WTC11 (cell line): ENCODE data around the gene EFCAB13. TPM values are rescaled to one million over a fixed set of nuclear protein-coding genes. Genes with fewer than 3 reads are reported as not detected.

Experiments used
- ATAC-seq: fragments of 200-7000 bp; cut with Tn5 transposase; 2 replicates; pipeline ENCODE4 v1.10.0; 2021; ENCODE audit warnings: mild to moderate bottlenecking, moderate library complexity
- CTCF ChIA-PET: fragments of 300-600 bp; sonication (Branson Sonifier 250); formaldehyde crosslinking; loops from one replicate; lab custom pipeline; 2021; ENCODE audit warnings: antibody characterized with exemption; lab: Charles Lee
- POLR2A ChIA-PET: fragments of 350-600 bp; sonication (Branson Sonifier 250); formaldehyde crosslinking; loops from one replicate; lab custom pipeline; 2021; ENCODE audit warnings: antibody characterized with exemption; lab: Charles Lee
- DNase-seq: peaks from one replicate; pipeline ENCODE4 v3.0.0; 2021; ENCODE audit warnings: low spot score
- H3K27ac Mint-ChIP-seq: 2 replicates; pipeline ENCODE4 v1.8.0; 2021; ENCODE audit warnings: mixed read lengths
- H3K27me3 Mint-ChIP-seq: 2 replicates; pipeline ENCODE4 v1.8.0; 2021; ENCODE audit warnings: low read depth, mild to moderate bottlenecking, moderate library complexity, mixed read lengths
- H3K36me3 Mint-ChIP-seq: 2 replicates; pipeline ENCODE4 v1.8.0; 2021; ENCODE audit warnings: mixed read lengths
- H3K4me1 Mint-ChIP-seq: 2 replicates; pipeline ENCODE4 v1.8.0; 2022; ENCODE audit warnings: mixed read lengths
- H3K4me3 Mint-ChIP-seq: 2 replicates; pipeline ENCODE4 v1.8.0; 2021; ENCODE audit warnings: mild to moderate bottlenecking, moderate library complexity, mixed read lengths
- H3K9me3 Mint-ChIP-seq: 2 replicates; pipeline ENCODE4 v1.8.0; 2021; ENCODE audit warnings: mixed read lengths
- AFF4 ChIP-seq: sonication (generic); formaldehyde crosslinking; IDR thresholded peaks from 2 replicates; pipeline ENCODE4 v1.8.1; 2023; ENCODE audit warnings: mild to moderate bottlenecking, missing genetic modification reagents, borderline replicate concordance
- ATF6 ChIP-seq: sonication (generic); formaldehyde crosslinking; IDR thresholded peaks from 2 replicates; pipeline ENCODE4 v1.8.1; 2023; ENCODE audit warnings: mild to moderate bottlenecking, missing genetic modification reagents
- CREM ChIP-seq: sonication (generic); formaldehyde crosslinking; IDR thresholded peaks from 2 replicates; pipeline ENCODE4 v1.8.1; 2022; ENCODE audit warnings: mild to moderate bottlenecking, missing genetic modification reagents, moderate library complexity
- FOXK1 ChIP-seq: sonication (generic); formaldehyde crosslinking; IDR thresholded peaks from 2 replicates; pipeline ENCODE4 v1.8.0; 2022; ENCODE audit warnings: mild to moderate bottlenecking, moderate library complexity, missing genetic modification reagents
- JUN ChIP-seq: sonication (generic); formaldehyde crosslinking; IDR thresholded peaks from 2 replicates; pipeline ENCODE4 v1.8.0; 2023; ENCODE audit warnings: mild to moderate bottlenecking, missing genetic modification reagents
- RORB ChIP-seq: fragments of 250-450 bp; sonication (Bioruptor Pico); IDR thresholded peaks from 2 replicates; pipeline ENCODE4 v1.9.0; 2021; ENCODE audit warnings: mild to moderate bottlenecking
- SMAD3 ChIP-seq: sonication (generic); formaldehyde crosslinking; IDR thresholded peaks from 2 replicates; pipeline ENCODE4 v1.8.0; 2022; ENCODE audit warnings: missing genetic modification reagents, mild to moderate bottlenecking, borderline replicate concordance
- TCF7 ChIP-seq: sonication (generic); formaldehyde crosslinking; IDR thresholded peaks from 2 replicates; pipeline ENCODE4 v1.8.0; 2022; ENCODE audit warnings: mild to moderate bottlenecking, low read depth, missing genetic modification reagents, moderate library complexity
- ZNF263 ChIP-seq: sonication (generic); formaldehyde crosslinking; IDR thresholded peaks from 2 replicates; pipeline ENCODE4 v1.8.1; 2022; ENCODE audit warnings: low read depth, mild to moderate bottlenecking, moderate library complexity, missing genetic modification reagents
- ZNF281 ChIP-seq: sonication (generic); formaldehyde crosslinking; IDR thresholded peaks from 2 replicates; pipeline ENCODE4 v1.8.0; 2023; ENCODE audit warnings: mild to moderate bottlenecking, missing genetic modification reagents
- ZNF317 ChIP-seq: sonication (generic); formaldehyde crosslinking; IDR thresholded peaks from 2 replicates; pipeline ENCODE4 v1.8.1; 2023; ENCODE audit warnings: low read depth, mild to moderate bottlenecking, moderate library complexity, missing genetic modification reagents, borderline replicate concordance
- ZNF512 ChIP-seq: sonication (generic); formaldehyde crosslinking; IDR thresholded peaks from 2 replicates; pipeline ENCODE4 v1.8.1; 2022; ENCODE audit warnings: missing genetic modification reagents, borderline replicate concordance
- ZNF532 ChIP-seq: fragments of 250-450 bp; sonication (Bioruptor Pico); IDR thresholded peaks from 2 replicates; pipeline ENCODE4 v1.9.0; 2021; ENCODE audit warnings: mild to moderate bottlenecking, borderline replicate concordance
- ZNF671 ChIP-seq: fragments of 250-450 bp; sonication (Bioruptor Pico); IDR thresholded peaks from 2 replicates; pipeline ENCODE4 v1.8.0; 2021; ENCODE audit warnings: mild to moderate bottlenecking
- total RNA-seq: library from RNA; stranded (reverse); gene quantifications from 3 replicates; pipeline ENCODE4 v1.2.3, GENCODE V29; 2021

EFCAB13 gene
- total RNA-seq, 1 experiment from 2014 or later: 3.5 TPM

- H3K36me3 Mint-ChIP-seq: no peaks in the 10 kb centered on the region
- DNase-seq (no peak), ATAC-seq (no peak)
- H3K4me3 Mint-ChIP-seq: no peak overlapping the region
- no peaks in the 10 kb centered on the region; the same call in 1 of the 2 replicates for H3K27me3 Mint-ChIP-seq
- ChIA-PET CTCF (interaction anchor here (1.3 to 2.2 kb wide), 3 partner anchors 16 to 39 kb away, joined by 4 to 14 read pairs (median 11); partner anchors contain the start of gene ITGB3), POLR2A (no interaction called here)
- peak overlapping the region; percentile 20; the same call in 1 of the 2 replicates for H3K27ac Mint-ChIP-seq
- TF ChIP-seq ZNF671 (CRISPR knock-in tag) (no peak), FOXK1 (CRISPR knock-in tag) (no peak), ZNF532 (no peak), ZNF263 (CRISPR knock-in tag) (peak; percentile 68; the same call in 1 of the 2 replicates)
- no peaks in the 10 kb centered on the region for H3K9me3 Mint-ChIP-seq
- H3K4me1 Mint-ChIP-seq: peaks cover 44% of the 10 kb centered on the region
These were observed 47.3 kb upstream of the EFCAB13 start for GRCh38 chr17:47276444-47276843.

GRCh38 chr17:47276868-47277267, 46.9 kb upstream of the EFCAB13 start:
- Mint-ChIP-seq H3K4me3 (no peak overlapping the region), H3K9me3 (no peaks in the 10 kb centered on the region)
- POLR2A ChIA-PET: no interaction called here
- no peak for TF ChIP-seq SMAD3
- TF ChIP-seq TCF7 (CRISPR knock-in tag): no peak
- TF ChIP-seq ZNF512 (CRISPR knock-in tag): no peak
- no peak for TF ChIP-seq AFF4 (CRISPR knock-in tag)
- TF ChIP-seq ZNF317: no peak
- TF ChIP-seq RORB (CRISPR knock-in tag): no peak
- TF ChIP-seq ATF6: no peak
- no peak for TF ChIP-seq CREM (CRISPR knock-in tag)
- no peak for TF ChIP-seq JUN (CRISPR knock-in tag)
- no peak for TF ChIP-seq ZNF281 (CRISPR knock-in tag)
- TF ChIP-seq, all 79 proteins: peak for 0
- ATAC-seq (peak; percentile 51), DNase-seq (peak; percentile 42)
- Mint-ChIP-seq H3K27ac (peak overlapping the region; percentile 20), H3K4me1 (peaks cover 44% of the 10 kb centered on the region), H3K36me3 (no peaks in the 10 kb centered on the region), H3K27me3 (no peaks in the 10 kb centered on the region; the same call in 1 of the 2 replicates)
- CTCF ChIA-PET: interaction anchor here (2.2 kb wide), 1 partner anchor 39 kb away, joined by 14 read pairs; no protein-coding TSS in a partner anchor
